Tibial nerve (tissue), 4 donors: Measurements from ENCODE around the gene ABI3BP. TPM values are rescaled to one million over a fixed set of nuclear protein-coding genes. Genes with fewer than 3 reads are reported as not detected.

Experiments used
- DNase-seq, 2 donors: peaks; one replicate each; pipeline ENCODE4 v3.0.0-alpha.2; 2019; ENCODE audit warnings: low spot score in 2 of 2
- H3K27ac ChIP-seq, 4 donors: fragments of 200-600 bp; sonication (generic) in 3 of 4; one replicate each; pipeline ENCODE4 v1.5.1; 2017 to 2019; ENCODE audit warnings: mild to moderate bottlenecking in 1 of 4
- H3K27me3 ChIP-seq, 2 donors: fragments of 200-600 bp; sonication (generic) in 1 of 2; one replicate each; pipeline versions ENCODE4 v1.5.1 to v1.6.0; 2017 to 2019
- H3K36me3 ChIP-seq, 3 donors: fragments of 200-600 bp; sonication (generic); one replicate each; pipeline ENCODE4 v1.5.1; 2018 to 2019
- H3K4me1 ChIP-seq, 4 donors: fragments of 200-600 bp; sonication (generic) in 3 of 4; one replicate each; pipeline ENCODE4 v1.5.1; 2017 to 2019
- H3K4me3 ChIP-seq, 4 donors: fragments of 200-600 bp; sonication (generic) in 3 of 4; one replicate each; pipeline ENCODE4 v1.5.1; 2017 to 2019; ENCODE audit warnings: mild to moderate bottlenecking in 1 of 4, moderate library complexity in 1 of 4
- H3K9me3 ChIP-seq, 4 donors: fragments of 200-600 bp; sonication (generic) in 3 of 4; one replicate each; pipeline ENCODE4 v1.5.1; 2017 to 2019
- CTCF ChIP-seq, 5 experiments: fragments of 200-600 bp in 3 of 5; fragments of 450-650 bp in 2 of 5; sonication (generic) in 3 of 5; IDR thresholded peaks; one replicate each; pipeline ENCODE4 v1.5.1; 2016 to 2019; ENCODE audit warnings: antibody characterized with exemption in 5 of 5, mild to moderate bottlenecking in 3 of 5, moderate library complexity in 2 of 5
- EP300 ChIP-seq, 2 donors: sonication (generic); formaldehyde crosslinking; IDR thresholded peaks; one replicate each; pipeline ENCODE4 v1.6.1; 2017; ENCODE audit warnings: antibody characterized with exemption in 2 of 2, mild to moderate bottlenecking in 1 of 2
- POLR2A ChIP-seq, 2 donors: fragments of 450-650 bp; IDR thresholded peaks; one replicate each; pipeline ENCODE4 v1.6.1; 2017; ENCODE audit warnings: antibody characterized with exemption in 2 of 2, mild to moderate bottlenecking in 2 of 2, moderate library complexity in 2 of 2
- WGBS, 2 donors: methylation state at CpG; one replicate each; pipeline ENCODE4 v1.1.5; 2018; 5-methylcytosine and 5-hydroxymethylcytosine counted together
- total RNA-seq, 4 donors: library from RNA; depleted of rRNA; stranded (reverse); fragments of >200 nt; gene quantifications; one replicate each; pipeline ENCODE4 v1.1.0, GENCODE V29; 2016

The ABI3BP gene
- total RNA-seq, 4 donors from 2014 or later, result 39.6 to 189 (median 139) TPM

- H3K27me3 ChIP-seq, result no peaks in the 10 kb centered on the region
- no peak overlapping the region for H3K4me3 ChIP-seq
- no peaks in the 10 kb centered on the region for H3K9me3 ChIP-seq
- H3K36me3 ChIP-seq, result peaks cover 0 to 78% (median 3%) of the 10 kb centered on the region in 3 donors
- WGBS, 2 donors, result 76 to 88% methylated on average over 3 of the region's 3 CpGs
- no peak for TF ChIP-seq CTCF (IDR thresholded peaks at IDR 0.05)
- TF ChIP-seq POLR2A (IDR thresholded peaks at IDR 0.05), result no peak
- TF ChIP-seq EP300 (IDR thresholded peaks at IDR 0.05), result no peak
- no peaks in the 10 kb centered on the region for H3K4me1 ChIP-seq
- no peak overlapping the region for H3K27ac ChIP-seq
- no peak for DNase-seq
Observed at GRCh38 chr3:100743535-100743934, 249.7 kb downstream of the ABI3BP start.

GRCh38 chr3:100740207-100740606 is 253.0 kb downstream of the ABI3BP start:
- Histone ChIP-seq H3K27me3 (no peaks in the 10 kb centered on the region), H3K36me3 (peaks cover 0 to 75% (median 3%) of the 10 kb centered on the region in 3 donors), H3K9me3 (no peaks in the 10 kb centered on the region), H3K4me3 (no peak overlapping the region), H3K4me1 (no peaks in the 10 kb centered on the region), H3K27ac (no peak overlapping the region)
- 87 to 88% methylated on average over 1 of the region's 1 CpG for WGBS, 2 donors
- no peak for DNase-seq
- TF ChIP-seq EP300 (IDR thresholded peaks at IDR 0.05) (no peak), POLR2A (IDR thresholded peaks at IDR 0.05) (no peak), CTCF (IDR thresholded peaks at IDR 0.05) (no peak)

- Histone ChIP-seq H3K4me1 (peaks cover 0 to 7% (median 0%) of the 10 kb centered on the region in 4 donors), H3K36me3 (peaks cover 0 to 76% (median 3%) of the 10 kb centered on the region in 3 donors), H3K27ac (no peak overlapping the region), H3K27me3 (no peaks in the 10 kb centered on the region), H3K4me3 (no peak overlapping the region), H3K9me3 (no peaks in the 10 kb centered on the region)
- whole genome bisulfite sequencing, 2 donors, result 40 to 42% methylated on average over 2 of the region's 2 CpGs
- no peak for TF ChIP-seq POLR2A (IDR thresholded peaks at IDR 0.05)
- TF ChIP-seq CTCF (IDR thresholded peaks at IDR 0.05), result peak in 3 of 5 experiments; percentile 11 to 48 (median 26)
- DNase-seq, result no peak
Observed at GRCh38 chr3:100737334-100737733, 255.9 kb downstream of the ABI3BP start.

- no peak overlapping the region for H3K27ac ChIP-seq
- 88 to 92% methylated on average over 3 of the region's 3 CpGs for WGBS, 2 donors
- peaks cover 0 to 46% (median 0%) of the 10 kb centered on the region in 3 donors for H3K36me3 ChIP-seq
- H3K27me3 ChIP-seq, result no peaks in the 10 kb centered on the region
- no peak overlapping the region for H3K4me3 ChIP-seq
- no peak for DNase-seq
- peaks cover 0 to 9% (median 0%) of the 10 kb centered on the region in 4 donors for H3K4me1 ChIP-seq
- H3K9me3 ChIP-seq, result no peaks in the 10 kb centered on the region
- TF ChIP-seq POLR2A (IDR thresholded peaks at IDR 0.05) (no peak), CTCF (IDR thresholded peaks at IDR 0.05) (no peak), EP300 (IDR thresholded peaks at IDR 0.05) (no peak)
Observed at GRCh38 chr3:100732435-100732834, 260.8 kb downstream of the ABI3BP start.

- H3K27ac ChIP-seq, result no peak overlapping the region
- no peak overlapping the region for H3K4me3 ChIP-seq
- DNase-seq, result no peak
- H3K9me3 ChIP-seq, result no peaks in the 10 kb centered on the region
- no peaks in the 10 kb centered on the region for H3K27me3 ChIP-seq
- 82 to 84% methylated on average over 3 of the region's 3 CpGs for WGBS, 2 donors
- H3K4me1 ChIP-seq, result peaks cover 0 to 22% (median 0%) of the 10 kb centered on the region in 4 donors
- no peak for TF ChIP-seq POLR2A (IDR thresholded peaks at IDR 0.05)
- no peak for TF ChIP-seq CTCF (IDR thresholded peaks at IDR 0.05)
- TF ChIP-seq EP300 (IDR thresholded peaks at IDR 0.05), result no peak
- peaks cover 0 to 38% (median 0%) of the 10 kb centered on the region in 3 donors for H3K36me3 ChIP-seq
Observed at GRCh38 chr3:100730524-100730923, 262.7 kb downstream of the ABI3BP start.
